Testis (tissue), 2 donors: ENCODE results near the gene MAP6.

ENCODE experiments used
- POLR2A ChIP-seq: fragments of 450-650 bp; IDR thresholded peaks from one replicate; pipeline ENCODE4 v1.6.1; 2017; ENCODE audit warnings: antibody characterized with exemption, mild to moderate bottlenecking, moderate library complexity
- TF ChIP-seq, protein P1 (sequence below), 3 experiments: fragments of 450-650 bp in 2 of 3; fragments of 200-600 bp in 1 of 3; sonication (generic) in 1 of 3; IDR thresholded peaks; one replicate each; pipeline ENCODE4 v1.5.1; 2016 to 2019; ENCODE audit warnings: antibody characterized with exemption in 3 of 3, mild to moderate bottlenecking in 2 of 3, moderate library complexity in 1 of 3

DNA sequence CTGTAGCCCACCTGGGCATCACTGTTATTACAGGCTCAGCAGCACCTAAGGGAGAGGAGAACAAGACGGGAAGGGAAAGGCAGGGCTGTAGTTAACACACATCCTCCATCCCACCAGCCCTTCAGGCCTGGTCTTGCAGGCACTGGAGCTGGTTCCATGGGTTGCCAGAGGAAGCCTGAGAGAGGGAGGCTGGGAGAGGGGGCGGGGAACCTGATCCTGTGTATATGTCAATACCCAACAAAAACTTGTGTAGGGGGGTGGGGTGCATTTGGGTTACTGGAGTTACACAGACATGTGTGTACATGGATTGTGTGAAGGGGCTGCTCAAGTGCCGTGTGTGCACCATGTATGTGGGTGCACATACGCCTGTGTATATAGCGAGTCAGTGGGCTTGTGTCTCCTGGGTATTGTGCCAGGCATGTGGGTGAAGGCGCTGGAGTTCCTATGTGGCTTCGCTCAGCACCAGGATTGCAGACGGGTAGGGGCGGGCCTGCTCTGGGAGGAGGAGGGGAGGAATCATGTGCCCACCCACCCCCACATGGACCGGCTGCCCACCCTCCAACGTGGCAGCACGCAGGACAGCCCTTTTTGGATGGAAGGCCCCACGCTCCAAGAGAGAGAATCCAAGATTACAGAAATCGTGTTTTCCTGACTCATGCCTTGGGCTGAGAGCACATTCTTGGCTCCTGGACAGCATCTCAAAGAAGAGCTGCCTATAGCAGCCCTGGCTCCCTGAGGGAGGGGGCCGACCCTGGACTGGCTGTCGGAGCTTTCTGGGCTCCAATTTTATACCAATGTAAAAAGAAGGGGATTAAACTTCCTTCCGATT is 111.0 kb downstream of the MAP6 start:
- no peak for TF ChIP-seq POLR2A
- TF ChIP-seq, protein P1, sequence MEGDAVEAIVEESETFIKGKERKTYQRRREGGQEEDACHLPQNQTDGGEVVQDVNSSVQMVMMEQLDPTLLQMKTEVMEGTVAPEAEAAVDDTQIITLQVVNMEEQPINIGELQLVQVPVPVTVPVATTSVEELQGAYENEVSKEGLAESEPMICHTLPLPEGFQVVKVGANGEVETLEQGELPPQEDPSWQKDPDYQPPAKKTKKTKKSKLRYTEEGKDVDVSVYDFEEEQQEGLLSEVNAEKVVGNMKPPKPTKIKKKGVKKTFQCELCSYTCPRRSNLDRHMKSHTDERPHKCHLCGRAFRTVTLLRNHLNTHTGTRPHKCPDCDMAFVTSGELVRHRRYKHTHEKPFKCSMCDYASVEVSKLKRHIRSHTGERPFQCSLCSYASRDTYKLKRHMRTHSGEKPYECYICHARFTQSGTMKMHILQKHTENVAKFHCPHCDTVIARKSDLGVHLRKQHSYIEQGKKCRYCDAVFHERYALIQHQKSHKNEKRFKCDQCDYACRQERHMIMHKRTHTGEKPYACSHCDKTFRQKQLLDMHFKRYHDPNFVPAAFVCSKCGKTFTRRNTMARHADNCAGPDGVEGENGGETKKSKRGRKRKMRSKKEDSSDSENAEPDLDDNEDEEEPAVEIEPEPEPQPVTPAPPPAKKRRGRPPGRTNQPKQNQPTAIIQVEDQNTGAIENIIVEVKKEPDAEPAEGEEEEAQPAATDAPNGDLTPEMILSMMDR (IDR thresholded peaks at IDR 0.05), result no peak
